ENCODE results near the gene CMTM3. TPM values are rescaled to one million over a fixed set of nuclear protein-coding genes. Genes with fewer than 3 reads are reported as not detected.
A peak's percentile ranks its signal among the peaks of the same experiment; 100 is the strongest.
"Not testable (repeated sequence)": the region's sequence is repeated elsewhere in the genome, so short reads cannot be mapped to it uniquely, and the experiment has no call there.

Gene CMTM3
- total RNA-seq (2014; rRNA removed; shearing (Covaris generic)): 6.6 and 7.3 TPM in 2 replicates

- DNase-seq (ENCODE audit: low read depth): peak; percentile 65
Measured at GRCh38 chr16:66604376-66605176, at the start of gene CMTM3. CMTM3 (plus strand) TSS chr16:66604704; CDS start chr16:66604806, 102 bp downstream.

GRCh38 chr16:66560107-66560506 lies 44.4 kb upstream of the CMTM3 start:
- DNase-seq (ENCODE audit: low read depth): no peak

GRCh38 chr16:66561381-66562080 lies 43.0 kb upstream of the CMTM3 start:
- no peak for DNase-seq (ENCODE audit: low read depth)

GRCh38 chr16:66562409-66562808 lies 42.1 kb upstream of the CMTM3 start:
- no peak for DNase-seq (ENCODE audit: low read depth)

GRCh38 chr16:66562986-66563385 lies 41.5 kb upstream of the CMTM3 start:
- no peak for DNase-seq (ENCODE audit: low read depth)

- DNase-seq (ENCODE audit: low read depth): no peak
Measured at GRCh38 chr16:66563574-66564334, 40.8 kb upstream of the CMTM3 start.

- no peak for DNase-seq (ENCODE audit: low read depth)
Measured at GRCh38 chr16:66566051-66566901, 38.2 kb upstream of the CMTM3 start, which contains the start of gene CMTM1. CMTM1 (plus strand) TSS chr16:66566439; CDS start chr16:66566514, 75 bp downstream.

- DNase-seq (ENCODE audit: low read depth): not testable (repeated sequence)
Measured at GRCh38 chr16:66567270-66567669, 37.2 kb upstream of the CMTM3 start.

- peak; percentile 22 for DNase-seq (ENCODE audit: low read depth)
Measured at GRCh38 chr16:66568355-66568754, 36.1 kb upstream of the CMTM3 start.

- DNase-seq (ENCODE audit: low read depth): peak; percentile 54
Measured at GRCh38 chr16:66569131-66569530, 35.4 kb upstream of the CMTM3 start.

- peak; percentile 45 for DNase-seq (ENCODE audit: low read depth)
Measured at GRCh38 chr16:66569827-66570405, 34.6 kb upstream of the CMTM3 start.

- no peak for DNase-seq (ENCODE audit: low read depth)
Measured at GRCh38 chr16:66572356-66572755, 32.1 kb upstream of the CMTM3 start.

GRCh38 chr16:66574081-66574480 lies 30.4 kb upstream of the CMTM3 start:
- DNase-seq (ENCODE audit: low read depth): no peak

GRCh38 chr16:66574531-66574930 lies 30.0 kb upstream of the CMTM3 start:
- no peak for DNase-seq (ENCODE audit: low read depth)

GRCh38 chr16:66575060-66575459 lies 29.4 kb upstream of the CMTM3 start:
- no peak for DNase-seq (ENCODE audit: low read depth)

GRCh38 chr16:66576296-66576695 lies 28.2 kb upstream of the CMTM3 start:
- no peak for DNase-seq (ENCODE audit: low read depth)

- DNase-seq (ENCODE audit: low read depth): no peak
Measured at GRCh38 chr16:66578651-66579531, 25.6 kb upstream of the CMTM3 start, which contains the start of gene CMTM2. CMTM2 (plus strand) TSS chr16:66579463; CDS start chr16:66579608, 145 bp downstream.

GRCh38 chr16:66580605-66581209 lies 23.8 kb upstream of the CMTM3 start:
- DNase-seq (ENCODE audit: low read depth): peak; percentile 58

GRCh38 chr16:66581246-66581952 lies 23.1 kb upstream of the CMTM3 start:
- no peak for DNase-seq (ENCODE audit: low read depth)

All from Daoy (cell line).